NCI-H1436 (cell line): Measurements from ENCODE around the gene S100A1.
"Not testable (repeated sequence)": the region's sequence is repeated elsewhere in the genome, so short reads cannot be mapped to it uniquely, and the experiment has no call there.

Experiments
- DNase-seq: peaks from one replicate; lab custom pipeline; 2025; lab: John Stamatoyannopoulos, UW

S100A1 gene

GRCh38 chr1:153658400-153659174 is 30.4 kb downstream of the S100A1 start, which contains the start of gene SNAPIN:
TSS of gene SNAPIN (plus strand) at chr1:153658703. CDS start at chr1:153658744, 41 bp downstream.
- peak; percentile 79 for DNase-seq

- DNase-seq: no peak
Observed at GRCh38 chr1:153659175-153659534, 30.9 kb downstream of the S100A1 start.

- DNase-seq: no peak
Observed at GRCh38 chr1:153659656-153660055, 31.4 kb downstream of the S100A1 start.

- DNase-seq: peak; percentile 17
Observed at GRCh38 chr1:153661111-153661708, 33.0 kb downstream of the S100A1 start.

- DNase-seq: no peak
Observed at GRCh38 chr1:153662269-153662668, 34.0 kb downstream of the S100A1 start.

- no peak for DNase-seq
Observed at GRCh38 chr1:153663211-153663610, 35.0 kb downstream of the S100A1 start.

GRCh38 chr1:153667439-153667838 is 39.2 kb downstream of the S100A1 start:
- no peak for DNase-seq

- DNase-seq: not testable (repeated sequence)
Observed at GRCh38 chr1:153668672-153669071, 40.4 kb downstream of the S100A1 start.

GRCh38 chr1:153669606-153670005 is 41.4 kb downstream of the S100A1 start:
- no peak for DNase-seq

- DNase-seq: no peak
Observed at GRCh38 chr1:153670257-153670858, 42.1 kb downstream of the S100A1 start.

GRCh38 chr1:153670859-153671627 is 42.8 kb downstream of the S100A1 start, which contains the start of gene ILF2:
TSS of gene ILF2 (minus strand) at chr1:153670993. CDS start at chr1:153670922, 71 bp downstream.
- DNase-seq: peak; percentile 98

GRCh38 chr1:153671628-153672353 is 43.6 kb downstream of the S100A1 start:
- not testable (repeated sequence) for DNase-seq

- no peak for DNase-seq
Observed at GRCh38 chr1:153673511-153673910, 45.3 kb downstream of the S100A1 start.

- DNase-seq: peak; percentile 41
Observed at GRCh38 chr1:153677718-153678518, 49.7 kb downstream of the S100A1 start.

- DNase-seq: no peak
Observed at GRCh38 chr1:153678519-153679336, 50.5 kb downstream of the S100A1 start, which contains the start of gene NPR1. TSS of gene NPR1 (plus strand) at chr1:153678688. CDS start at chr1:153679109, 421 bp downstream.

- no peak for DNase-seq
Observed at GRCh38 chr1:153679337-153680119, 51.3 kb downstream of the S100A1 start.

- DNase-seq: no peak
Observed at GRCh38 chr1:153680120-153680403, 51.8 kb downstream of the S100A1 start.
